GM18508 (cell line): Measurements from ENCODE around the gene HLA-DMB.

Experiments used
- ATAC-seq: cut with Tn5 transposase; IDR thresholded peaks from one replicate; pipeline ENCODE4 v1.9.1; 2021; ENCODE audit warnings: moderate number of reproducible peaks; ENCODE audit not compliant: insufficient read depth, unreplicated experiment

HLA-DMB gene

GRCh38 chr6:32940656-32941213 is at the start of gene HLA-DMB:
Gene HLA-DMB, minus strand, starts transcription at chr6:32941028. Its CDS starts 221 bp downstream, at chr6:32940807.
- no peak for ATAC-seq

GRCh38 chr6:32989368-32989767 is 48.5 kb upstream of the HLA-DMB start:
- ATAC-seq, result no peak

GRCh38 chr6:32984622-32985389 is 44.0 kb upstream of the HLA-DMB start:
- ATAC-seq, result no peak

GRCh38 chr6:32983964-32984621 is 43.3 kb upstream of the HLA-DMB start:
- no peak for ATAC-seq

GRCh38 chr6:32983493-32983848 is 42.6 kb upstream of the HLA-DMB start:
- no peak for ATAC-seq

- ATAC-seq, result no peak
Measured at GRCh38 chr6:32982702-32983492, 42.1 kb upstream of the HLA-DMB start.

GRCh38 chr6:32982084-32982701 is 41.4 kb upstream of the HLA-DMB start:
- no peak for ATAC-seq

GRCh38 chr6:32980488-32981038 is 39.7 kb upstream of the HLA-DMB start:
- ATAC-seq, result no peak

GRCh38 chr6:32979720-32980487 is 39.1 kb upstream of the HLA-DMB start:
- ATAC-seq, result no peak

- ATAC-seq, result no peak
Measured at GRCh38 chr6:32977953-32978324, 37.1 kb upstream of the HLA-DMB start.

- no peak for ATAC-seq
Measured at GRCh38 chr6:32977272-32977952, 36.6 kb upstream of the HLA-DMB start.

- no peak for ATAC-seq
Measured at GRCh38 chr6:32976334-32977069, 35.7 kb upstream of the HLA-DMB start.

- ATAC-seq, result no peak
Measured at GRCh38 chr6:32975886-32976285, 35.1 kb upstream of the HLA-DMB start.

GRCh38 chr6:32974541-32975308 is 33.9 kb upstream of the HLA-DMB start:
- ATAC-seq, result no peak

GRCh38 chr6:32974016-32974333 is 33.1 kb upstream of the HLA-DMB start:
- no peak for ATAC-seq

- no peak for ATAC-seq
Measured at GRCh38 chr6:32973144-32974015, 32.6 kb upstream of the HLA-DMB start.
